Progenitor cell of endocrine pancreas (in vitro differentiated cells): ENCODE measurements around the gene FATE1. TPM values are rescaled to one million over a fixed set of nuclear protein-coding genes. Genes with fewer than 3 reads are reported as not detected.

Experiments
- DNase-seq: peaks from one replicate; pipeline ENCODE4 v3.0.0; 2021; ENCODE audit warnings: low spot score; ENCODE audit not compliant: unreplicated experiment
- H3K27ac Mint-ChIP-seq: 2 replicates; pipeline ENCODE4 v1.8.0; 2021; ENCODE audit warnings: mild to moderate bottlenecking, moderate library complexity, mixed read lengths
- H3K27me3 Mint-ChIP-seq: 2 replicates; pipeline ENCODE4 v1.8.0; 2021; ENCODE audit warnings: mixed read lengths
- H3K36me3 Mint-ChIP-seq: 2 replicates; pipeline ENCODE4 v1.8.0; 2022; ENCODE audit warnings: mixed read lengths; ENCODE audit not compliant: insufficient read depth
- H3K4me1 Mint-ChIP-seq: 2 replicates; pipeline ENCODE4 v1.8.0; 2021; ENCODE audit warnings: low read depth, mixed read lengths
- H3K4me3 Mint-ChIP-seq: 2 replicates; pipeline ENCODE4 v1.8.0; 2021; ENCODE audit warnings: low read depth, mild to moderate bottlenecking, moderate library complexity, mixed read lengths
- H3K9me3 Mint-ChIP-seq: 2 replicates; pipeline ENCODE4 v1.8.0; 2021; ENCODE audit warnings: low read depth, mixed read lengths
- total RNA-seq: library from RNA; stranded (reverse); gene quantifications from 2 replicates; pipeline ENCODE4 v1.2.1, GENCODE V29; 2021
- TF ChIP-seq, protein P1 (sequence below): fragments of 200-600 bp; sonication (generic); IDR thresholded peaks from one replicate; pipeline ENCODE4 v1.5.0; 2021; ENCODE audit warnings: antibody characterized with exemption, mild to moderate bottlenecking; ENCODE audit not compliant: unreplicated experiment

The FATE1 gene
- total RNA-seq, 1 donor from 2014 or later, result not detected

DNA sequence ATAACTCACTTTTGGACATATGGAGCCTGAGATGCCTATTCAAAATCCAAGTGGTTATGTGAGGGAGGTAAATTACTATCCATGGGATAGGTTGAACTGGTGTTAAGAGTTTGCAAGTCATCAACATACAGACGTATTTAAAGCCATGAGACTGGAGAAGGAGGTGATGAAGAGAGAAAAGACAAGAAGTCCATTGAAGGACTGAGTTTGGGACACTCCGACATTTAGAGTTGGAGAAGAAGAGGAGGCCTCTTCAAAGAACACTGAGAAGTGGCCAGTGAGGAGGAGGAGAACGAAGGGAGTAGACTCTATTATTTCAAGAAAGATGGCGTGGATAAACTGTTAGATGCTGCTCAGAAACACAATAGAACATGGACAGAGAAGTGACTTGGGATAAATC, 18.6 kb downstream of the FATE1 start, which contains the start of gene CNGA2:
TSS of gene CNGA2 (plus strand) at position 301 of the 400 bp plus-strand sequence. CDS start 3,738 bp downstream, outside the sequence.
- H3K4me3 Mint-ChIP-seq, result no peak within 1 kb of the TSS

DNA sequence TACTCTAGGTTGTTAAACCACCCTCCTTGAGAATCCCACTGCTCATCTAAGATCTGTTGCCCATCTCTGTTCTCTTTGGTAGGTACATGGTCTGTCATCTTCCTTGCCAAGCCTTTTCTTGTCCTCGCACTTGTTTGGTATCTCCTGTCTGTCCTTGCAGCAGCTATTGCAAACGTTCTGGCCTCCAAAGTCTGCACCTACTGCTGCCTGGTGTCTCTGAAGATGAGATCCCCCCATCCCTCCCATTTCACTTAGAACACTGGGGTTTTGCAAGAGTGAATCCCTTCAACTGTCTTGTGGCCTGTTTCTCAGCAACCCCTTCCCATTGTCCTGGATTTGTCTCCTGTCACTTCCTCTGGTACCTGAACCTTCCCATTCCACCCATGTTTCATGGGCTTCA, 19.4 kb downstream of the FATE1 start:
- H3K4me3 Mint-ChIP-seq, result no peak overlapping the region
- no peaks in the 10 kb centered on the region for H3K4me1 Mint-ChIP-seq
- H3K27me3 Mint-ChIP-seq, result peaks cover 12% of the 10 kb centered on the region
- H3K9me3 Mint-ChIP-seq, result peaks cover 18% of the 10 kb centered on the region
- no peak for DNase-seq
- no peaks in the 10 kb centered on the region for H3K36me3 Mint-ChIP-seq
- TF ChIP-seq, protein P1, sequence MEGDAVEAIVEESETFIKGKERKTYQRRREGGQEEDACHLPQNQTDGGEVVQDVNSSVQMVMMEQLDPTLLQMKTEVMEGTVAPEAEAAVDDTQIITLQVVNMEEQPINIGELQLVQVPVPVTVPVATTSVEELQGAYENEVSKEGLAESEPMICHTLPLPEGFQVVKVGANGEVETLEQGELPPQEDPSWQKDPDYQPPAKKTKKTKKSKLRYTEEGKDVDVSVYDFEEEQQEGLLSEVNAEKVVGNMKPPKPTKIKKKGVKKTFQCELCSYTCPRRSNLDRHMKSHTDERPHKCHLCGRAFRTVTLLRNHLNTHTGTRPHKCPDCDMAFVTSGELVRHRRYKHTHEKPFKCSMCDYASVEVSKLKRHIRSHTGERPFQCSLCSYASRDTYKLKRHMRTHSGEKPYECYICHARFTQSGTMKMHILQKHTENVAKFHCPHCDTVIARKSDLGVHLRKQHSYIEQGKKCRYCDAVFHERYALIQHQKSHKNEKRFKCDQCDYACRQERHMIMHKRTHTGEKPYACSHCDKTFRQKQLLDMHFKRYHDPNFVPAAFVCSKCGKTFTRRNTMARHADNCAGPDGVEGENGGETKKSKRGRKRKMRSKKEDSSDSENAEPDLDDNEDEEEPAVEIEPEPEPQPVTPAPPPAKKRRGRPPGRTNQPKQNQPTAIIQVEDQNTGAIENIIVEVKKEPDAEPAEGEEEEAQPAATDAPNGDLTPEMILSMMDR, result no peak
- H3K27ac Mint-ChIP-seq, result no peak overlapping the region

More for the DNA sequence above, 18.6 kb downstream of the FATE1 start, which contains the start of gene CNGA2:
- no peak for DNase-seq
- no peaks in the 10 kb centered on the region for H3K4me1 Mint-ChIP-seq
- no peaks in the 10 kb centered on the region for H3K36me3 Mint-ChIP-seq
- H3K9me3 Mint-ChIP-seq, result peaks cover 18% of the 10 kb centered on the region
- H3K27me3 Mint-ChIP-seq, result peaks cover 12% of the 10 kb centered on the region
- TF ChIP-seq, protein P1, result no peak
- H3K27ac Mint-ChIP-seq, result no peak within 1 kb of the TSS

DNA sequence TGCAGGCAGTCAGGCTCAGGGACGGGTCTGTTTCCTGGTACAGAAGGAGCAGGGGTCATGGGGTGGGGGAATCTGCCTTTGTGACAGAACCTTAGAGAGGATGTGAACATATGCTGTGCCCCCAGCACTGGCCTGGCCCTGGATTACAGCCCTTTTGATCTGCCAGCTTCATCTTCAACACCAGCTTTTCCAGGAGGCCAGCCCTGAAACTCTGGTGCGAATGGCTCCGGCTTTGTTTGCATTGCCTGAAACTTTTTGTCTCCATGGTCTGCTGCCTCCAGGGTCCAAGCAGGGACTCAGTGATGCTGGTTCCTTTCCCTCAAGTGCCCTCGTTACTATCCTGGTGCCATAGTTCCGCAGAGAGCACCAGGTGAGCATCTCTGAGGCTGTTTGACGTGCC, 20.9 kb downstream of the FATE1 start:
- no peaks in the 10 kb centered on the region for H3K36me3 Mint-ChIP-seq
- no peak overlapping the region for H3K27ac Mint-ChIP-seq
- TF ChIP-seq, protein P1, result no peak
- H3K27me3 Mint-ChIP-seq, result peaks cover 16% of the 10 kb centered on the region
- H3K9me3 Mint-ChIP-seq, result peaks cover 26% of the 10 kb centered on the region
- H3K4me3 Mint-ChIP-seq, result no peak overlapping the region
- no peak for DNase-seq
- H3K4me1 Mint-ChIP-seq, result no peaks in the 10 kb centered on the region

DNA sequence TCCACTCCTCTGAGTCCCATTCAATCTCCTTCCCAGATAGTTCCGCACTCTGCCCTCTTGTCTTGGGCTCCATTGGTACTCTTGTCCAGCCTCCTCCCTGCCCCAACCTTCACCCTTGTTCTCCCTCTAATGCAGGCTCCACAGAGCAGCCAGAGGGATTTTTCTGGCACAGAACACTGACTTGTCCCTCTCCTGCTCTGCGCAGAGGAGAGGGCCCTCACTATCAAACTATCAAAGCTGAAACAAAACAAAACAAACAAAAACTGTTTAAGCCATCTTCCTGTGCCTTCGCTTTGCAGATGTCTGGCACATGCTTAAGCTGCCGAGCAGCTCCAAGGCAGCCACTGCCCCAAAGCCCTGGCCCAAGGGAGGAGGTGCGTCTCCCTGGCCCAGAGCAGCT, 21.7 kb downstream of the FATE1 start:
- TF ChIP-seq, protein P1, result no peak
- no peak for DNase-seq
- H3K9me3 Mint-ChIP-seq, result peaks cover 30% of the 10 kb centered on the region
- no peak overlapping the region for H3K4me3 Mint-ChIP-seq
- no peak overlapping the region for H3K27ac Mint-ChIP-seq
- peaks cover 12% of the 10 kb centered on the region for H3K27me3 Mint-ChIP-seq
- no peaks in the 10 kb centered on the region for H3K4me1 Mint-ChIP-seq
- no peaks in the 10 kb centered on the region for H3K36me3 Mint-ChIP-seq

DNA sequence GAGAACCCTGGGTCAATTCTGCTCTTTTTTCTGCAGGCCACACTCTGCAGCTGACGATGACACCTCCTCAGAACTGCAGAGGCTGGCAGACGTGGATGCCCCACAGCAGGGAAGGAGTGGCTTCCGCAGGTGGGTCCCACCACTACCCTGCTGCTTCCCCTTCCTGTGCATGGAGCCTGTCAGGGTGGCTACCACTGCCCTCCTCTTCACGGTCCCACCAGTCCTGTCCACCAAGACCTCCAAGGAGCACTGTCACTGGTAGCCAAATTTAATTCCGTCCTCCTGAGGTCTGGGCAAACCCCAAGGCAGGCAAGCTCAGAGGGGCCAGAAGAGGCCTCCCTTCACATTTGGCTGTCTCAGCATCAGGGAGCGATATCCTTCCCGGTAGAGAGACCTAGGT, 22.9 kb downstream of the FATE1 start:
- no peak for DNase-seq
- no peak overlapping the region for H3K27ac Mint-ChIP-seq
- H3K27me3 Mint-ChIP-seq, result peaks cover 12% of the 10 kb centered on the region
- H3K4me1 Mint-ChIP-seq, result no peaks in the 10 kb centered on the region
- no peaks in the 10 kb centered on the region for H3K36me3 Mint-ChIP-seq
- peaks cover 34% of the 10 kb centered on the region for H3K9me3 Mint-ChIP-seq
- H3K4me3 Mint-ChIP-seq, result no peak overlapping the region
- TF ChIP-seq, protein P1, result no peak
